HG03135 (cell line): ENCODE data around the gene LUC7L.

ENCODE experiments used
- ATAC-seq: cut with Tn5 transposase; IDR thresholded peaks from one replicate; pipeline ENCODE4 v1.9.1; 2021; ENCODE audit warnings: mild to moderate bottlenecking, moderate library complexity; ENCODE audit not compliant: unreplicated experiment

The LUC7L gene

GRCh38 chr16:152141-153128 lies 76.8 kb downstream of the LUC7L start, which contains the start of gene HBZ:
TSS of gene HBZ (plus strand) at chr16:152644. CDS start at chr16:152910, 266 bp downstream.
- ATAC-seq = no peak

- ATAC-seq = no peak
Observed at GRCh38 chr16:149024-149660, 80.1 kb downstream of the LUC7L start.

GRCh38 chr16:146646-147045 lies 82.6 kb downstream of the LUC7L start:
- no peak for ATAC-seq

- no peak for ATAC-seq
Observed at GRCh38 chr16:144797-145252, 84.4 kb downstream of the LUC7L start.

GRCh38 chr16:143456-143855 lies 85.8 kb downstream of the LUC7L start:
- no peak for ATAC-seq

- ATAC-seq = no peak
Observed at GRCh38 chr16:143047-143446, 86.2 kb downstream of the LUC7L start.

GRCh38 chr16:142405-142967 lies 86.8 kb downstream of the LUC7L start:
- ATAC-seq = no peak

- no peak for ATAC-seq
Observed at GRCh38 chr16:140175-140857, 88.9 kb downstream of the LUC7L start.
